ENCODE data around the gene LRRC4C.

DNA sequence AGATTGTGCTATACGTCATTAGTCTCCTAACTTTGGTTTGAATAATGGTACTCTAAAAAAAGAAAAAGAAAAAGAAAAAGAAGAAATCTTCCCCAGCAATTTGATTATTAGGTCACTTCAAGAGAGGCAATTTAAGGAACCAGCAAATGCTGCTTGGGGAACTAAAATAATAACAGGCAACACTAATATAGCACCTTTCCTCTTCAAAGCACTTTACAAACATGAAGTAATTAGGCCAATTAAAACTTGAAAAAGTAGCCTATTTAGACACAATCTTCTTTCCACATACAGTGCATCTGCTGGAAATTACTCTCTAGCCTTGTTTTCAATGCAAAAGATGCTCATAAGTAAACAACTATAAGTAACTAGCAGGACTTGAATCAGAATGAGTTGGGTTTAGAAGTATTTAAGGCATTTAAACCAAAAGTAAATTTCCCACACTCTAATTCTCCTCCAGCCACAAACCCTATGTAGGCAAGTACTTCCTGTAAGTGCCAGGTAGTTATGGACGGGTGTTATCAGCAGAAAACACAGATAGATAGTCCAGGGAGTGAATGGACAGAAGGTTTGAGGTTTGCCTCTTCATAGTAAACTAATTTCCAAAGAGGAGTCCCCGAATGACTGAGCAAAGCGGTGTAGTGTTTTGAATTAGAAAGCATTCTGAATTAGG is 44.5 kb downstream of the LRRC4C start:
- no peak for TF ChIP-seq CTCF (IDR thresholded peaks at IDR 0.05)
- TF ChIP-seq POLR2A (IDR thresholded peaks at IDR 0.05) = no peak
- no peak for TF ChIP-seq POLR2AphosphoS5 (IDR thresholded peaks at IDR 0.05)
- TF ChIP-seq EP300 (IDR thresholded peaks at IDR 0.05) = no peak
